Effector memory CD4-positive, alpha-beta T cell (primary cell): ENCODE data around the gene BNIP2.

ENCODE experiments used
- DNase-seq, 3 donors: peaks; one replicate each; pipeline ENCODE4 v3.0.0-alpha.2; 2020
- H3K27ac ChIP-seq: 2 replicates; pipeline ENCODE4 v1.7.0; 2013; ENCODE audit warnings: mild to moderate bottlenecking, low read length, moderate library complexity; ENCODE audit not compliant: insufficient read depth, poor library complexity, severe bottlenecking
- H3K27me3 ChIP-seq: replicated peaks from 2 replicates; pipeline ENCODE4 v1.7.0; 2013; ENCODE audit warnings: mild to moderate bottlenecking, low read length; ENCODE audit not compliant: insufficient read depth, control insufficient read depth, poor library complexity, severe bottlenecking
- H3K36me3 ChIP-seq: 2 replicates; pipeline ENCODE4 v1.7.0; 2013; ENCODE audit warnings: mild to moderate bottlenecking, low read length, moderate library complexity; ENCODE audit not compliant: control insufficient read depth, insufficient read depth
- H3K4me1 ChIP-seq: 2 replicates; pipeline ENCODE4 v1.7.0; 2013; ENCODE audit warnings: low read length, mild to moderate bottlenecking; ENCODE audit not compliant: control insufficient read depth, insufficient read depth, poor library complexity, severe bottlenecking
- H3K4me3 ChIP-seq: 2 replicates; pipeline ENCODE4 v1.7.0; 2013; ENCODE audit warnings: low read length, low read depth, mild to moderate bottlenecking; ENCODE audit not compliant: insufficient read depth, poor library complexity, severe bottlenecking
- H3K9me3 ChIP-seq: 2 replicates; pipeline ENCODE4 v1.7.0; 2013; ENCODE audit warnings: mild to moderate bottlenecking, low read length, moderate library complexity; ENCODE audit not compliant: control insufficient read depth
- total RNA-seq, 3 donors: gene quantifications; one replicate each; lab custom pipeline; 2026; lab: John Stamatoyannopoulos, UW

The BNIP2 gene, protein sequence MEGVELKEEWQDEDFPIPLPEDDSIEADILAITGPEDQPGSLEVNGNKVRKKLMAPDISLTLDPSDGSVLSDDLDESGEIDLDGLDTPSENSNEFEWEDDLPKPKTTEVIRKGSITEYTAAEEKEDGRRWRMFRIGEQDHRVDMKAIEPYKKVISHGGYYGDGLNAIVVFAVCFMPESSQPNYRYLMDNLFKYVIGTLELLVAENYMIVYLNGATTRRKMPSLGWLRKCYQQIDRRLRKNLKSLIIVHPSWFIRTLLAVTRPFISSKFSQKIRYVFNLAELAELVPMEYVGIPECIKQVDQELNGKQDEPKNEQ
- 132 to 205 (median 134) reads per million in 3 donors for total RNA-seq

DNA sequence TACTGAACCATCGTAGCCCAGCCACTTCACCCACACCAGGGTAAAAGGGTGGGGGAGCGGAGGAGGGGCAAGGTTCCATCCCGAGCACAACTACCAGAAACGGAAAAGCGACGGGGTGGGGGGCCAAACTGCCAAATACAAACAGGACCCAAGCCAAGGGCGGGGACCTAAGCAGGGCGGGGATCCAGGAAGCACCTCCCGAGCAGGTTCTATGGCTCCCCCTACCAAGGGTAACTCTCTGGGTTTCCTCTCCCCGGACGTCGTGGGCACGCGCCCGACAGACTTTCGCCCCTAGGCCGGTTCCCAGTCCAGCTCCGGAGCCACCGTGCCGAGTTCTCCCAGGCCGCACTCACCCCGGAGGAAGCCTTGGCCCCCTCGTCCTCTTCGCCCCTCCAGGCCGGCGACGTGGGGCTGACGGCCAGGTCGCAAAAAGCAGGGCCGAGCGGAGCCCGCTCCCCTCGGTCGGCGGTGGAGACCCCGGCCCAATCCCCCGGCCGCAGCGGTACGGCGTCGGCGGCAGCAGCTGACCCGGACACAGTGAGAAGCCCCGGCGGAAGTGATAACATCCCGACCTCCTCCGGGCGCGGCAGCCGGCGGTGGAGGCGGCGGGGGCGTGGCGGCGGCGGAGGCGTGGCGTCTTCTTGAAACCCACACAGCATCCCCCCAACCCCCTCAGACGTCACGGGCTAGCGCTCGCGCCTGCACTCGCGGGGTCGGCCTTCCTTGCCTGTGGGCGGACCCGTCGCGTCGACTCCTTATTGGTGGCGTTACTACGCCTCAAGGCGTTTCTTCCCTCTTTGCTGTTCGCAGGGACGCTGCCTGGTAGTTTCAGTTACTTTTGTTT, at the start of gene BNIP2:
Gene BNIP2 (minus strand): TSS at position 539 of the 844 bp plus-strand sequence. CDS start 6,863 bp downstream, outside the sequence.
- H3K4me1 ChIP-seq, result peaks cover 29% of the 10 kb centered on the region
- no peaks in the 10 kb centered on the region for H3K27me3 ChIP-seq
- H3K27ac ChIP-seq, result peak within 1 kb of the TSS; percentile 99
- H3K9me3 ChIP-seq, result no peaks in the 10 kb centered on the region
- H3K36me3 ChIP-seq, result no peaks in the 10 kb centered on the region
- peak within 1 kb of the TSS; percentile 97 for H3K4me3 ChIP-seq
- peak; percentile 97 to 99 (median 99) for DNase-seq

DNA sequence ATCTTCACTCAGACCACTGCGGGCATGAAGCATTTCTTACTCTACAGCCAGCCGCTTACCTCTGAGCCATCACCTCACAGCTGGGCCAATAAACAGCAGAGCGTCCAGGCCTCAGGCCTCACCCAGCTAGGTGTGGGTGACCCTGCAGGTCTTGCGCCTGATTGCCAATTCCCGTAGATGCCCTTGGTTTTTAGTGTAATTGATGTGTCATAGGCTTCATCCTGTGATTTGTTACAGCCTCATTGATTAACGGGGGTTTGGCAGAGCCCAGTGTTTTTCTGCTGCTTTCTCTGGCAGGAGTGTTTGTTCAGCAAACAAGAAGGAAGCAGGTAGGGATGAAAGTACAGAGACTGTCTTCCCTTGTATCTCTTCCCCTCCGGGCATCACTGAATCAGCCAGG, 49.6 kb upstream of the BNIP2 start:
- Histone ChIP-seq H3K27ac (no peak overlapping the region), H3K4me3 (no peak overlapping the region), H3K9me3 (no peaks in the 10 kb centered on the region), H3K4me1 (no peaks in the 10 kb centered on the region), H3K36me3 (no peaks in the 10 kb centered on the region), H3K27me3 (no peaks in the 10 kb centered on the region)
- no peak for DNase-seq

DNA sequence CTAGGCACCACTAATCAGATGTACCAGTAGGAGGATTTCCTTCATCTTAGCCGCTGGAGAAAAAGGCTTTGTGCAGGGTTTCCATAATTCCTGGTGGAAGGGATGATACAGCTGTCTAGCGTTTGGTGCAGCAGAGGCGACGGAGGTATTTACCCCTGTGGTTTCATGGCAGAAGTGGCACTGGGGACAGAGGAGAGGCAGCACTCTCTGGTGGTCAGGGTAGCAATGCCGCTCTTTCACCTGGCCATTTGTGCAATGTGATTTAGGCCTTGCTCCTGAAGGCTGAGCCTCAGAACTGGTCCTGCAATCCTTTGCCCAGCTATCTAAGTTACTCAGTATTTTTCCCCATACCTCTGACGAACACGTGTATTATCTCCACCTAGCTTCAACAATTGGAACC, 47.1 kb upstream of the BNIP2 start:
- H3K4me1 ChIP-seq, result no peaks in the 10 kb centered on the region
- no peaks in the 10 kb centered on the region for H3K36me3 ChIP-seq
- no peak overlapping the region for H3K27ac ChIP-seq
- no peaks in the 10 kb centered on the region for H3K9me3 ChIP-seq
- no peak for DNase-seq
- no peak overlapping the region for H3K4me3 ChIP-seq
- H3K27me3 ChIP-seq, result no peaks in the 10 kb centered on the region

DNA sequence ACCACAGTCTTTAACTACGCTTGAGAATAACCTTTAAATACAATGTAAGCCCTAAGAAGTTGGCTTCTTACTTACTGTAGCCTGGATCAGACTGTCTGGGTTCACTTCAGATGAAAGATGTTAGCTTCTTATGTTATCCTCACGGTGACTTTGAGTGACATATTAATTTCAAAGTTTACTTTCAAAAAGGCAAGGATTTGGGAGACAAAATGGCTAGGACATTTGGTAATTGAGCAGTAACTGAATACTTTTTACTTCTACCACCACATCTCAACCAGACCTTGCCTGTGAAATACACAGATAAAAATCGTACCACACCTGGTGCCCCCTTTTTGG, 36.0 kb upstream of the BNIP2 start:
- Histone ChIP-seq H3K4me1 (no peaks in the 10 kb centered on the region), H3K4me3 (no peak overlapping the region), H3K27ac (no peak overlapping the region), H3K27me3 (no peaks in the 10 kb centered on the region), H3K9me3 (no peaks in the 10 kb centered on the region), H3K36me3 (no peaks in the 10 kb centered on the region)
- DNase-seq, result no peak

DNA sequence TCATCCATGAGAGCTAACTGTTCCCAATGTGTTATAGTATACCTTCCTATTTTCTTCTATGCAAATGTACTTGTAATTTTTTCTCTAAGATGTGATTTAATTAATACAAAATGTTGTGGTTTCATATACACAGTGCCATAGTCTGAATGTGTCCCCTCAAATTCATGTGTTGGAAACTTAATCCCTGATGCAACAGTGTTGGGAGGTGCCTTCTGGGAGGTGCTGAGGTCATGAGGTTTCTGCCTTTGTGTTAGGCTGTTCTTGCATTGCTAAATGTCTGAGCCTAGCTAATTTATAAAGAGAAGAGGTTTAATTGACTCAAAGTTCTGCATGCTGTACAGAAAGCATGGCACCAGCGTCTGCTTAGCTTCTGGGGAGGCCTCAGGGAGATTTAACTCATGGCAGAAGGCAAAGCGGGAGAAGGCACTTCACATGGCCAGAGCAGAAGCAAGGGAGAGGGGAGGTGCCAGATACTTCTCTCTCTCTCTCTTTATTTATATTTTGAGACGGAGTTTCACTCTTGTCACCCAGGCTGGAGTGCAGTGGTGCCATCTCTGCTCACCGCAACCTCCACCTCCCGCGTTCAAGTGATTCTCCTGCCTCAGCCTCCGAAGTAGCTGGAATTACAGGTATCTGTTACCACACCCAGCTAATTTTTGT, 34.7 kb upstream of the BNIP2 start:
- no peak for DNase-seq
- H3K9me3 ChIP-seq, result no peaks in the 10 kb centered on the region

DNA sequence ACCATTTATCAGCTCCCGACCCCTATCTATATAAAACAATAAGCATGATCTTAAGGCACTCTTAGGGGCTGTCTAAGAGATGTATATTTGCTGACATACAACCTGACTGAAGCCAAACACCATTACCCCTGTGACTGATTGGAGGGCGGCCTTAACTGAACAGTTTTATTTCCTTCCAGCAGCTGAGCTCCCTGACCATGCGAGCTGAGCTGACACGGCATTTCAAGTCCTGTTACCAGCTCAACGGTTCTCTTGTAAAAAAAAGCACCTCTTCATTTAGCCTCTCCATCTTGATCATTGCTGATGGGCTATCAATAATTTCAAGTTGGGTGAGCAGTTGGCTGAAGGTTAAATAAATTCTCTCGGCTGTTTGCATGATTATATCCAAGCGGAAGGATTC, 33.4 kb upstream of the BNIP2 start:
- Histone ChIP-seq H3K36me3 (no peaks in the 10 kb centered on the region), H3K27ac (no peak overlapping the region), H3K27me3 (no peaks in the 10 kb centered on the region), H3K9me3 (no peaks in the 10 kb centered on the region), H3K4me3 (no peak overlapping the region), H3K4me1 (no peaks in the 10 kb centered on the region)
- no peak for DNase-seq

More for the DNA sequence above, 34.7 kb upstream of the BNIP2 start:
- H3K4me3 ChIP-seq, result no peak overlapping the region
- H3K27ac ChIP-seq, result no peak overlapping the region
- H3K27me3 ChIP-seq, result no peaks in the 10 kb centered on the region
- H3K4me1 ChIP-seq, result no peaks in the 10 kb centered on the region
- no peaks in the 10 kb centered on the region for H3K36me3 ChIP-seq

DNA sequence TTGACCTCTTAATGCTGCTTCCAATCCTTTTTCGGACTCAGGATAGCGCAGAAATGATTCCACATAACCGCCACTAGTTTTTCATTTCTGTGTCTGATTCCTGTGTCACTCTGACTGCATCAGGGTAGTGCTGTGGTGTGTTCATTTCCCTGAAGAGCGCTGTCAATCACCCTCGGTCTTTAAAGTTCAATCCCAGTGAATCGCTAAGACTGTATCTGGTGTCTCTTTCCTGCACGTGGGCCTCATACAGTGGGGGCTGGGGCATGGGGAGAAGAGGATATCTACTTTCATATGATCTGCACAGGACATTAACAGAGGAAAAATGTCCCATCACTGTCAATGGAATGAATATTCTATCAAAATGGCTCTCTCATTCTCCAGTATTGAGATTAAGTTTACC, 32.9 kb upstream of the BNIP2 start:
- Histone ChIP-seq H3K27me3 (no peaks in the 10 kb centered on the region), H3K27ac (no peak overlapping the region), H3K9me3 (no peaks in the 10 kb centered on the region), H3K4me1 (no peaks in the 10 kb centered on the region), H3K4me3 (no peak overlapping the region), H3K36me3 (no peaks in the 10 kb centered on the region)
- no peak for DNase-seq

DNA sequence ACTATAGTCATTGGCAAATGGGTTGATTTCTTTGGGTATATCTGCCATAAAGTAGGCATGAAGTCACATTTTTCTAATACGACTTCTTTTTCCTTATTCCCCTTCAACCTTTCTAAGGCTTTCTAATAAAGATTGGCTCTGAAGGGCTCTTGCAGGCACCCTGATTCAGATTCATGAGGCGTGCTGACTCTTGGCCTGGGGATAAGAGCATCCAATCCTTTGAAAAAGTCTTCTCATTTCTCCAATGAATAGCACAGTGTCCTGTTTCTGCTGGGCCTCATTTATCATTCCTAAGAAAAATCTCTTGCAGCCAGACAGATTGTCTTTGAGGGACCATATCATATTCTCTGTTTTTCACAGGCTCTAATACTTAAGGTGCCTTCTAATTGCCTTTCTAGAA, 32.3 kb upstream of the BNIP2 start:
- DNase-seq, result no peak
- no peaks in the 10 kb centered on the region for H3K36me3 ChIP-seq
- H3K27me3 ChIP-seq, result no peaks in the 10 kb centered on the region
- no peak overlapping the region for H3K27ac ChIP-seq
- H3K4me1 ChIP-seq, result no peaks in the 10 kb centered on the region
- no peaks in the 10 kb centered on the region for H3K9me3 ChIP-seq
- H3K4me3 ChIP-seq, result no peak overlapping the region

DNA sequence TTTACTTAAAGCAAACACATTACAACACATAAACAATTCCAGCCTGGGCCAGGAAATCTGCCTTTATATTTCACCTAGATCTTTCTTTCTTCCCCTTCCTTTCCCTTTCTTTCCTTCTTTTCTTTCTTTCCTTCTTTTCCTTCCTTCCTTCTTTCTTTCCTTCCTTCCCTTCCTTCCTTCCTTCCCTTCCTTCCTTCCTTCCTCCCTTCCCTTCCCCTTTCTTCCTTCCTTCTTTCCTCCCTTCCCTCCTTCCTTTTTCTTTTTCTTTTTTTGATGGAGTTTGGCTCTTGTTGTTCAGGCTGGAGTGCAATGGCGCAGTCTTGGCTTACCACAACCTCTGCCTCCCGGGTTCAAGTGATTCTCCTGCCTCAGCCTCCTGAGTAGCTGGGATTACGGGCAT, 24.1 kb upstream of the BNIP2 start:
- H3K9me3 ChIP-seq, result no peaks in the 10 kb centered on the region
- H3K4me3 ChIP-seq, result no peak overlapping the region
- H3K36me3 ChIP-seq, result no peaks in the 10 kb centered on the region
- no peak for DNase-seq
- H3K27ac ChIP-seq, result no peak overlapping the region
- H3K4me1 ChIP-seq, result no peaks in the 10 kb centered on the region
- no peaks in the 10 kb centered on the region for H3K27me3 ChIP-seq
